ENCODE results near the gene RRP15. TPM values are rescaled to one million over a fixed set of nuclear protein-coding genes. Genes with fewer than 3 reads are reported as not detected.

Gene RRP15
- total RNA-seq, 6 experiments from 2014 or later: 24.9 to 33.6 (median 30.5) TPM

DNA sequence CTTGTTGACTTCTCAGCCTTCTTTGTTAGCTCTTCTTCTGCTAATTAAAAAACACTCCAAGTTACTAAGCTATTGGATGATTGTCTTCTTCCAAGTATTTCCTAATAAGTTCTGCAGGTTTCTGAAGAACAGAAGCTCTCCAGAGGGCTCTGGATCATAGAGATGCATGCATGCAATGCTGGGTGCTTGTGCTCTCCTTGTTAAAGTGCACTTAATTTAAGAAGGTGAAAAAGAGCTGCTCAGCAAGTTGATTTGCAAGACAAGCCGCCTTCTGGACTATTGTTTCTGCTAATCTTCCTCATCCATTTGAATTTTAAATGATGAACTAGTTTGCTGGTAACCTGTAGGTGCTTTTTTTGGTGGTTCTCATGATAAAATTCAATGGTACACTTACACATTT is 16.1 kb downstream of the RRP15 start:
- Mint-ChIP-seq H3K4me3 (no peak overlapping the region), H3K27me3 (ENCODE audit: insufficient read depth) (no peaks in the 10 kb centered on the region), H3K4me1 (ENCODE audit: low read depth) (peaks cover 29% of the 10 kb centered on the region), H3K9me3 (no peaks in the 10 kb centered on the region), H3K27ac (no peak overlapping the region), H3K36me3 (ENCODE audit: low read depth) (no peaks in the 10 kb centered on the region)
- TF ChIP-seq, protein P1, sequence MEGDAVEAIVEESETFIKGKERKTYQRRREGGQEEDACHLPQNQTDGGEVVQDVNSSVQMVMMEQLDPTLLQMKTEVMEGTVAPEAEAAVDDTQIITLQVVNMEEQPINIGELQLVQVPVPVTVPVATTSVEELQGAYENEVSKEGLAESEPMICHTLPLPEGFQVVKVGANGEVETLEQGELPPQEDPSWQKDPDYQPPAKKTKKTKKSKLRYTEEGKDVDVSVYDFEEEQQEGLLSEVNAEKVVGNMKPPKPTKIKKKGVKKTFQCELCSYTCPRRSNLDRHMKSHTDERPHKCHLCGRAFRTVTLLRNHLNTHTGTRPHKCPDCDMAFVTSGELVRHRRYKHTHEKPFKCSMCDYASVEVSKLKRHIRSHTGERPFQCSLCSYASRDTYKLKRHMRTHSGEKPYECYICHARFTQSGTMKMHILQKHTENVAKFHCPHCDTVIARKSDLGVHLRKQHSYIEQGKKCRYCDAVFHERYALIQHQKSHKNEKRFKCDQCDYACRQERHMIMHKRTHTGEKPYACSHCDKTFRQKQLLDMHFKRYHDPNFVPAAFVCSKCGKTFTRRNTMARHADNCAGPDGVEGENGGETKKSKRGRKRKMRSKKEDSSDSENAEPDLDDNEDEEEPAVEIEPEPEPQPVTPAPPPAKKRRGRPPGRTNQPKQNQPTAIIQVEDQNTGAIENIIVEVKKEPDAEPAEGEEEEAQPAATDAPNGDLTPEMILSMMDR (IDR thresholded peaks at IDR 0.05): no peak
- DNase-seq: no peak

- Mint-ChIP-seq H3K36me3 (ENCODE audit: low read depth) (peaks cover under 1% of the 10 kb centered on the region; the same call in 1 of the 2 replicates), H3K4me1 (ENCODE audit: low read depth) (peaks cover 25% of the 10 kb centered on the region), H3K27ac (no peak overlapping the region; the same call in 1 of the 2 replicates), H3K9me3 (no peaks in the 10 kb centered on the region), H3K4me3 (no peak overlapping the region), H3K27me3 (ENCODE audit: insufficient read depth) (no peaks in the 10 kb centered on the region)
- DNase-seq: no peak
- TF ChIP-seq, protein P1 (IDR thresholded peaks at IDR 0.05): no peak
Measured at GRCh38 chr1:218302155-218302554, 17.1 kb downstream of the RRP15 start.

- Mint-ChIP-seq H3K36me3 (ENCODE audit: low read depth) (peaks cover 7% of the 10 kb centered on the region; the same call in 1 of the 2 replicates), H3K27me3 (ENCODE audit: insufficient read depth) (no peaks in the 10 kb centered on the region), H3K27ac (no peak overlapping the region), H3K9me3 (no peaks in the 10 kb centered on the region), H3K4me1 (ENCODE audit: low read depth) (peaks cover 13% of the 10 kb centered on the region), H3K4me3 (no peak overlapping the region)
- no peak for DNase-seq
- TF ChIP-seq, protein P1 (IDR thresholded peaks at IDR 0.05): no peak
Measured at GRCh38 chr1:218303176-218303879, 18.2 kb downstream of the RRP15 start.

DNA sequence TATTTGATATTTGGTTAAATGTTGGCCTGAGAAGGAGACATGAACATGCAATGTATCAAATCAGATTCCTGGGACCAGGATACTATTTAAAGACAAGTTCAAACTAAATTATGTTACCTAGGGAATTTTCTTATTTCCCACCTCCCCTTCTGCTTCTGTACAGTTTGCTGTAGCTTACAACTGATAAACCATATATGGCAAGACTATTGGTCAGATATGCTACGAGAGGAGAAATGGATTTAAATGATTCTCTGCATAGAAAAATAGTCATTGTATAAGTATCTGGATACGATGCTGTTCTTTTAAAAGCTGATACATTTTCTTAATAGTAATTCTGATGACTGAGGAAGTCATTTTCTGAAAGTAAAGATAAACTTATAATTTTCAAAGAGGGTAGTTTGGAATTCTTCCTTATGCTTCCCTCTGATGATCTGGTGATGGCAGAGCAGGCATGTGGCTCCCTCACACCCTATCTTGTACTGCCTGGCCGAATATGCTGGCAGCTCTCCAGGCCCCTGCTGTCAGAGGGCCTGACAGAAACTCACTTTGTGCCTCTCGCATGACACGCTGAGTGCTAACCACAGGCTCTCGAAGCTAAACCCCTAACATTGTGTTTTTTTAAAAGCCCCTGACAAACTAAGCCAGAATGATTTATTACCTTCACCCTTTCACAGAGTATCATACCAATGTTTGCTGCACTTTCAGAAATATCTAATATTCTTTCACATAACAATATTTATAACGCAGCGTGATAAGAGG is 19.4 kb downstream of the RRP15 start:
- H3K36me3 Mint-ChIP-seq (ENCODE audit: low read depth): peaks cover 7% of the 10 kb centered on the region; the same call in 1 of the 2 replicates
- no peak overlapping the region for H3K4me3 Mint-ChIP-seq
- no peak for DNase-seq
- no peaks in the 10 kb centered on the region for H3K9me3 Mint-ChIP-seq
- H3K4me1 Mint-ChIP-seq (ENCODE audit: low read depth): peaks cover 3% of the 10 kb centered on the region
- TF ChIP-seq, protein P1 (IDR thresholded peaks at IDR 0.05): no peak
- H3K27ac Mint-ChIP-seq: no peak overlapping the region
- H3K27me3 Mint-ChIP-seq (ENCODE audit: insufficient read depth): no peaks in the 10 kb centered on the region

DNA sequence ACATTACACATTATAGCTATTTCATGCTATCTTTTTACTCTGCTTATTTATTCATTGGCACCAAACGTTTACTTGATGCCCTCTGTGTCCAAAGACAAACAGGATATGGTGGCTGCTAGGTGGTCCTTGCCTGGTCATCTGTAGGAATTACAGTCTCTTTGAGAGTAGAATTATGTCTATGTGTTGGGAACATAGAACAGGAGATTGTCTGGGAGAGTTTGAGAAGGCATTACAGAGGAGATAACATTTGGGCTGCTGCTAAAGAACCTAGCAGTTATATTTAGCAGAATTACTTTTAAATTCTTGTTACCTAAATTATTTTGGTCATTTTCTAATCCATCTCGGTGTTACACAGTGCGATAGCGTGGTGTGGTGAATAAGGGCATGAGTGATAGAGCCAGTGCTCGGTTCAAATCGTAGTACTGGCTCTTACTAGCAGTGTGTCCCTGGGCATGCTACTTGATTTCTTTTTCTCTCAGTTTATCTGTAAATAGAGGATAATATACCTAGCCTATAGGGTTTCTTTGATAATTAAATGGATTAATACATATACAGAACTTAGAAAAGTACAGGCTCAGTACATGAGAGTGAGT is 20.5 kb downstream of the RRP15 start:
- no peak for DNase-seq
- Mint-ChIP-seq H3K4me3 (no peak overlapping the region), H3K27me3 (ENCODE audit: insufficient read depth) (no peaks in the 10 kb centered on the region), H3K36me3 (ENCODE audit: low read depth) (peaks cover 10% of the 10 kb centered on the region; the same call in 1 of the 2 replicates), H3K4me1 (ENCODE audit: low read depth) (no peaks in the 10 kb centered on the region), H3K9me3 (no peaks in the 10 kb centered on the region), H3K27ac (no peak overlapping the region)
- TF ChIP-seq, protein P1 (IDR thresholded peaks at IDR 0.05): no peak
